Measurements from ENCODE around the gene FCN2. TPM values are rescaled to one million over a fixed set of nuclear protein-coding genes. Genes with fewer than 3 reads are reported as not detected.

Gene FCN2
- total and polyA plus RNA-seq, 4 donors = 23.6 to 186 (median 121) TPM

DNA sequence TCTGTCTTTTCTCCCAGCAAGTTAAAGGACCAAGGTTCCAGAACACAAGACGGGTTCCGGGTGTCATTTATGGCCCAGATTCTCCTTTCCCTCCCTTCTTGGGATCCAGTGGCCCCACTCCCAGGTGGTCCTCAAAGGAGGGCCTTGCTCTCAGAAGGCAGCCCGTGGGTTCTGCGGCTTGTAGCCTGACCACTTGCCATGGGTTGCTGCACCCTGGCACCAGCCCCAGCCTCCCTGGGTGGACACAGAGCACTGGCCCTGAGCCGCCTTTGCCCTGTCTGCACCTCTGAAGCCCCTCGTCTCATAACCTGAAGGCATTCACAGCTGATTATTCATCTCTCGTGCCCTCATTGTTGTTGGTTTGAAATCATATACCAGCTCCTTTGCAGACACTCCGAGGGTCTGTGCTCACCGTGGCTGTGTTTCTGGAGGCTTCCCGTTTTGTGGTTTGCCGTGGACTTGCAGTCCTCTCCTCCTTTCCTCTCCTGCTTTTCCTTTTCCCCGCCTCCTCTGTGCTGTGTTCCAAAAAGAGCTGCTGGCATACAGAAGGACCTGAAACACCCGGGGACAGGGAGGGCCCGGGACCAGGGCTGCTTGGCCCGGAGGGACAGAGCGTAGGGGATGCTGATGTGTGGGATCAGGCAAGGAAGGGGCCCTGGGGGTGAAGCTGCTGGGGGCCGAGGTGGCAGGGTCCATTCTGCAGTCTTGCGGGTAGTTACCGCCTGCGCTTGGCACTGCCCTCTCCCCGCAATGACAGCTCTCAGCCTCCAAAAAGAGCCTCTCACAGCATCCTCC is 49.5 kb upstream of the FCN2 start (continued):
- TF ChIP-seq, protein P1, sequence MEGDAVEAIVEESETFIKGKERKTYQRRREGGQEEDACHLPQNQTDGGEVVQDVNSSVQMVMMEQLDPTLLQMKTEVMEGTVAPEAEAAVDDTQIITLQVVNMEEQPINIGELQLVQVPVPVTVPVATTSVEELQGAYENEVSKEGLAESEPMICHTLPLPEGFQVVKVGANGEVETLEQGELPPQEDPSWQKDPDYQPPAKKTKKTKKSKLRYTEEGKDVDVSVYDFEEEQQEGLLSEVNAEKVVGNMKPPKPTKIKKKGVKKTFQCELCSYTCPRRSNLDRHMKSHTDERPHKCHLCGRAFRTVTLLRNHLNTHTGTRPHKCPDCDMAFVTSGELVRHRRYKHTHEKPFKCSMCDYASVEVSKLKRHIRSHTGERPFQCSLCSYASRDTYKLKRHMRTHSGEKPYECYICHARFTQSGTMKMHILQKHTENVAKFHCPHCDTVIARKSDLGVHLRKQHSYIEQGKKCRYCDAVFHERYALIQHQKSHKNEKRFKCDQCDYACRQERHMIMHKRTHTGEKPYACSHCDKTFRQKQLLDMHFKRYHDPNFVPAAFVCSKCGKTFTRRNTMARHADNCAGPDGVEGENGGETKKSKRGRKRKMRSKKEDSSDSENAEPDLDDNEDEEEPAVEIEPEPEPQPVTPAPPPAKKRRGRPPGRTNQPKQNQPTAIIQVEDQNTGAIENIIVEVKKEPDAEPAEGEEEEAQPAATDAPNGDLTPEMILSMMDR (IDR thresholded peaks at IDR 0.05; ENCODE audit: low read depth, low read length, missing input control) = no peak
- TF ChIP-seq YY1 (IDR thresholded peaks at IDR 0.05) = no peak
- TF ChIP-seq FOXA1 (IDR thresholded peaks at IDR 0.05) = no peak
- TF ChIP-seq NR2F2 (IDR thresholded peaks at IDR 0.05) = no peak
- no peak for TF ChIP-seq GABPA (IDR thresholded peaks at IDR 0.05 in 1 of 2, conservative IDR thresholded peaks at IDR 0.05 in 1 of 2)
- no peak for TF ChIP-seq EGR1 (IDR thresholded peaks at IDR 0.05; ENCODE audit: low read depth in 2 of 2)
- TF ChIP-seq, protein P2, sequence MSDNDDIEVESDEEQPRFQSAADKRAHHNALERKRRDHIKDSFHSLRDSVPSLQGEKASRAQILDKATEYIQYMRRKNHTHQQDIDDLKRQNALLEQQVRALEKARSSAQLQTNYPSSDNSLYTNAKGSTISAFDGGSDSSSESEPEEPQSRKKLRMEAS (IDR thresholded peaks at IDR 0.05) = no peak
- no peak for TF ChIP-seq RAD21 (IDR thresholded peaks at IDR 0.05)

DNA sequence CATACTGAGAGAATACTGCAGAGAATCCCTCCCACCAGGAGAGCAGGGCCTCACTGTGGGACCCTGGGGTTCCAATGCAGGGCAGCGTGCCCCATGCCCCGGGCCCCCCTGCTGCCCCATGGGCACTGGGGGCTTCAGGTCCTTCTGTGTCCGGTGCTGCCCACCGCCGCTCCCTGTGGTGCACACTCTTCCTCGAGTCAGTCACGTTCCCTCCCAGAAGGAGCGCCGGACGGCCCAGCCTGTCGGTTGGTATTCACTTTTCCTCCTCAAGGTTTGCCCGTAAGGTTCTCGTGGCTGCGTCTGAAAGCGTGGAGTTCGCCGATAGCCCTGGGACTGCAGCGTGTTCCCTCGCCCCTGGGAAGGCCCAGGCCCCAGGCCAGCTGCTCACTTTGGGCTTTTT is 48.1 kb upstream of the FCN2 start:
- H3K9me3 ChIP-seq (ENCODE audit: control insufficient read depth in 4 of 4, low read length in 3 of 4) = no peaks in the 10 kb centered on the region
- no peak overlapping the region for H3K4me3 ChIP-seq (ENCODE audit: low read depth in 1 of 3, low read length in 3 of 3)
- H3K9ac ChIP-seq (ENCODE audit: low read depth in 1 of 2, low read length in 2 of 2) = no peak overlapping the region
- H3K36me3 ChIP-seq (ENCODE audit: control insufficient read depth in 4 of 4, insufficient read depth in 3 of 4, low read depth in 1 of 4, low read length in 3 of 4) = no peaks in the 10 kb centered on the region
- TF ChIP-seq GABPA (IDR thresholded peaks at IDR 0.05 in 1 of 2, conservative IDR thresholded peaks at IDR 0.05 in 1 of 2) (no peak), YY1 (IDR thresholded peaks at IDR 0.05) (no peak), EGR1 (IDR thresholded peaks at IDR 0.05; ENCODE audit: low read depth in 2 of 2) (no peak), RAD21 (IDR thresholded peaks at IDR 0.05) (no peak), HNF4A (conservative IDR thresholded peaks at IDR 0.05) (no peak), FOXA1 (IDR thresholded peaks at IDR 0.05) (no peak), RXRA (IDR thresholded peaks at IDR 0.05) (no peak), TAF1 (conservative IDR thresholded peaks at IDR 0.05) (no peak), HNF4G (IDR thresholded peaks at IDR 0.05) (no peak), FOXA2 (IDR thresholded peaks at IDR 0.05) (no peak), SP1 (IDR thresholded peaks at IDR 0.05) (no peak), JUND (IDR thresholded peaks at IDR 0.05) (no peak), NR2F2 (IDR thresholded peaks at IDR 0.05) (no peak)
- TF ChIP-seq, protein P2 (IDR thresholded peaks at IDR 0.05) = no peak
- TF ChIP-seq, protein P3, sequence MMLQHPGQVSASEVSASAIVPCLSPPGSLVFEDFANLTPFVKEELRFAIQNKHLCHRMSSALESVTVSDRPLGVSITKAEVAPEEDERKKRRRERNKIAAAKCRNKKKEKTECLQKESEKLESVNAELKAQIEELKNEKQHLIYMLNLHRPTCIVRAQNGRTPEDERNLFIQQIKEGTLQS (IDR thresholded peaks at IDR 0.05) = no peak
- TF ChIP-seq, protein P4, sequence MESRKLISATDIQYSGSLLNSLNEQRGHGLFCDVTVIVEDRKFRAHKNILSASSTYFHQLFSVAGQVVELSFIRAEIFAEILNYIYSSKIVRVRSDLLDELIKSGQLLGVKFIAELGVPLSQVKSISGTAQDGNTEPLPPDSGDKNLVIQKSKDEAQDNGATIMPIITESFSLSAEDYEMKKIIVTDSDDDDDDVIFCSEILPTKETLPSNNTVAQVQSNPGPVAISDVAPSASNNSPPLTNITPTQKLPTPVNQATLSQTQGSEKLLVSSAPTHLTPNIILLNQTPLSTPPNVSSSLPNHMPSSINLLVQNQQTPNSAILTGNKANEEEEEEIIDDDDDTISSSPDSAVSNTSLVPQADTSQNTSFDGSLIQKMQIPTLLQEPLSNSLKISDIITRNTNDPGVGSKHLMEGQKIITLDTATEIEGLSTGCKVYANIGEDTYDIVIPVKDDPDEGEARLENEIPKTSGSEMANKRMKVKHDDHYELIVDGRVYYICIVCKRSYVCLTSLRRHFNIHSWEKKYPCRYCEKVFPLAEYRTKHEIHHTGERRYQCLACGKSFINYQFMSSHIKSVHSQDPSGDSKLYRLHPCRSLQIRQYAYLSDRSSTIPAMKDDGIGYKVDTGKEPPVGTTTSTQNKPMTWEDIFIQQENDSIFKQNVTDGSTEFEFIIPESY (IDR thresholded peaks at IDR 0.05) = no peak
- TF ChIP-seq, protein P5, sequence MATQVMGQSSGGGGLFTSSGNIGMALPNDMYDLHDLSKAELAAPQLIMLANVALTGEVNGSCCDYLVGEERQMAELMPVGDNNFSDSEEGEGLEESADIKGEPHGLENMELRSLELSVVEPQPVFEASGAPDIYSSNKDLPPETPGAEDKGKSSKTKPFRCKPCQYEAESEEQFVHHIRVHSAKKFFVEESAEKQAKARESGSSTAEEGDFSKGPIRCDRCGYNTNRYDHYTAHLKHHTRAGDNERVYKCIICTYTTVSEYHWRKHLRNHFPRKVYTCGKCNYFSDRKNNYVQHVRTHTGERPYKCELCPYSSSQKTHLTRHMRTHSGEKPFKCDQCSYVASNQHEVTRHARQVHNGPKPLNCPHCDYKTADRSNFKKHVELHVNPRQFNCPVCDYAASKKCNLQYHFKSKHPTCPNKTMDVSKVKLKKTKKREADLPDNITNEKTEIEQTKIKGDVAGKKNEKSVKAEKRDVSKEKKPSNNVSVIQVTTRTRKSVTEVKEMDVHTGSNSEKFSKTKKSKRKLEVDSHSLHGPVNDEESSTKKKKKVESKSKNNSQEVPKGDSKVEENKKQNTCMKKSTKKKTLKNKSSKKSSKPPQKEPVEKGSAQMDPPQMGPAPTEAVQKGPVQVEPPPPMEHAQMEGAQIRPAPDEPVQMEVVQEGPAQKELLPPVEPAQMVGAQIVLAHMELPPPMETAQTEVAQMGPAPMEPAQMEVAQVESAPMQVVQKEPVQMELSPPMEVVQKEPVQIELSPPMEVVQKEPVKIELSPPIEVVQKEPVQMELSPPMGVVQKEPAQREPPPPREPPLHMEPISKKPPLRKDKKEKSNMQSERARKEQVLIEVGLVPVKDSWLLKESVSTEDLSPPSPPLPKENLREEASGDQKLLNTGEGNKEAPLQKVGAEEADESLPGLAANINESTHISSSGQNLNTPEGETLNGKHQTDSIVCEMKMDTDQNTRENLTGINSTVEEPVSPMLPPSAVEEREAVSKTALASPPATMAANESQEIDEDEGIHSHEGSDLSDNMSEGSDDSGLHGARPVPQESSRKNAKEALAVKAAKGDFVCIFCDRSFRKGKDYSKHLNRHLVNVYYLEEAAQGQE (IDR thresholded peaks at IDR 0.05) = no peak
- TF ChIP-seq, protein P1 (IDR thresholded peaks at IDR 0.05; ENCODE audit: low read depth, low read length, missing input control) = no peak
- 89% methylated on average over 19 of the region's 19 CpGs for WGBS
- H3K27ac ChIP-seq (ENCODE audit: low read depth in 1 of 2, low read length in 2 of 2) = no peak overlapping the region
- no peaks in the 10 kb centered on the region for H3K27me3 ChIP-seq (ENCODE audit: control insufficient read depth in 4 of 4, insufficient read depth in 4 of 4, low read length in 3 of 4)
- H3K4me1 ChIP-seq (ENCODE audit: control insufficient read depth in 4 of 4, insufficient read depth in 4 of 4, low read length in 3 of 4) = no peaks in the 10 kb centered on the region
- no peak for DNase-seq (ENCODE audit: low spot score)

All from liver (tissue), 9 donors.